HepG2 (cell line): ENCODE measurements around the gene DLG2. TPM values are rescaled to one million over a fixed set of nuclear protein-coding genes. Genes with fewer than 3 reads are reported as not detected.

Experiments used
- ATAC-seq: fragments of 200-7000 bp; cut with Tn5 transposase; 3 replicates; pipeline ENCODE4 v1.9.1; 2020; ENCODE audit warnings: mild to moderate bottlenecking, moderate library complexity
- BruUV-seq: library from RNA; stranded (reverse); fragments of 400-500 nt; replicated peaks from 2 replicates; lab custom pipeline; 2021; lab: Mats Ljungman, UMichigan
- CTCF ChIA-PET: fragments of 300-600 bp; formaldehyde crosslinking; extraction: SDS; loops from one replicate; lab custom pipeline; 2021; ENCODE audit warnings: low total read pairs, inconsistent platforms, low intra/inter-chr PET ratio; lab: Yijun Ruan, JAX
- POLR2A ChIA-PET: fragments of 350-600 bp; sonication (Branson Sonifier 250); formaldehyde crosslinking; loops from one replicate; lab custom pipeline; 2020; ENCODE audit warnings: antibody characterized with exemption, inconsistent platforms; lab: Yijun Ruan, JAX
- DNase-seq: peaks from one replicate; pipeline ENCODE4 v3.0.0-alpha.2; 2015; ENCODE audit warnings: low spot score
- FAIRE-seq: peaks from 3 replicates; lab custom pipeline; 2011; peaks lifted over from hg19 to GRCh38; lab: Jason Lieb, UNC
- H2AFZ ChIP-seq: one replicate; pipeline ENCODE4 v1.6.1; 2011; ENCODE audit warnings: low read length, inconsistent platforms
- H3K27ac ChIP-seq: fragments of 300-600 bp; 3 replicates; pipeline ENCODE4 v1.8.0; 2011; ENCODE audit warnings: mixed run types, mild to moderate bottlenecking, mixed read lengths, low read length, inconsistent platforms; ENCODE audit not compliant: insufficient read depth; ENCODE audit errors: extremely low read length
- H3K27me3 ChIP-seq, 2 experiments: fragments of 200-600 bp in 1 of 2; 2 replicates in 1 of 2; 3 replicates in 1 of 2; pipeline versions ENCODE4 v1.6.0 to v1.8.0; 2011; ENCODE audit warnings: low read length in 2 of 2, mild to moderate bottlenecking in 2 of 2, moderate library complexity in 2 of 2, inconsistent platforms in 1 of 2; ENCODE audit not compliant: insufficient read depth in 2 of 2, control insufficient read depth in 1 of 2
- H3K36me3 ChIP-seq, 2 experiments: fragments of 200-600 bp in 1 of 2; replicated peaks in 1 of 2; 2 replicates in 1 of 2; 3 replicates in 1 of 2; pipeline versions ENCODE4 v1.5.1 to v1.8.0; 2011; ENCODE audit warnings: low read length in 2 of 2, inconsistent platforms in 1 of 2; ENCODE audit not compliant: insufficient read depth in 2 of 2, control insufficient read depth in 1 of 2
- H3K4me1 ChIP-seq: 2 replicates; pipeline ENCODE4 v1.5.1; 2012; ENCODE audit warnings: low read length, inconsistent platforms; ENCODE audit not compliant: insufficient read depth
- H3K4me2 ChIP-seq: 2 replicates; pipeline ENCODE4 v1.6.0; 2011; ENCODE audit warnings: low read depth, low read length, inconsistent platforms
- H3K4me3 ChIP-seq, 3 experiments: fragments of 200-600 bp in 1 of 3; sonication (generic), shearing (Covaris generic) in 1 of 3; replicated peaks in 1 of 3; 2 replicates each; pipeline ENCODE4 v1.5.1; 2011 to 2016; ENCODE audit warnings: low read length in 3 of 3, inconsistent platforms in 2 of 3, low read depth in 2 of 3, mild to moderate bottlenecking in 2 of 3, control low read depth in 1 of 3, mixed read lengths in 1 of 3; ENCODE audit not compliant: insufficient read depth in 1 of 3
- H3K79me2 ChIP-seq: one replicate; pipeline ENCODE4 v1.6.1; 2011; ENCODE audit warnings: low read length, inconsistent platforms; ENCODE audit not compliant: insufficient read depth
- H3K9ac ChIP-seq: 2 replicates; pipeline ENCODE4 v1.6.0; 2011; ENCODE audit warnings: mild to moderate bottlenecking, low read depth, low read length, inconsistent platforms; ENCODE audit not compliant: insufficient read depth
- H3K9me3 ChIP-seq: 2 replicates; pipeline ENCODE4 v1.5.1; 2012; ENCODE audit warnings: mild to moderate bottlenecking, low read length
- H4K20me1 ChIP-seq: 2 replicates; pipeline ENCODE4 v1.6.0; 2011; ENCODE audit warnings: inconsistent platforms, mild to moderate bottlenecking, low read length, moderate library complexity; ENCODE audit not compliant: insufficient read depth
- GLMP ChIP-seq: sonication (generic); formaldehyde crosslinking; IDR thresholded peaks from 2 replicates; pipeline ENCODE4 v1.9.0; 2021; ENCODE audit warnings: missing genetic modification reagents, mild to moderate bottlenecking, borderline replicate concordance
- ZHX2 ChIP-seq, 2 experiments: sonication (generic) in 1 of 2; formaldehyde crosslinking in 1 of 2; IDR thresholded peaks; 2 replicates each; pipeline versions ENCODE4 v1.6.1 to v1.9.0; 2014 to 2022; ENCODE audit warnings: antibody characterized with exemption in 1 of 2, borderline replicate concordance in 1 of 2, inconsistent platforms in 1 of 2, low read depth in 1 of 2, missing genetic modification reagents in 1 of 2
- ZNF281 ChIP-seq: sonication (generic); formaldehyde crosslinking; IDR thresholded peaks from 2 replicates; pipeline ENCODE4 v1.4.0; 2020; ENCODE audit warnings: missing genetic modification reagents, borderline replicate concordance
- WGBS: methylation state at CpG from one replicate; pipeline ENCODE4 v1.1.6; 2017; ENCODE audit warnings: low lambda C conversion rate; 5-methylcytosine and 5-hydroxymethylcytosine counted together
- in situ Hi-C: cut with HindIII; loops from 2 replicates; pipeline ENCODE4 v1.10.0; 2017; ENCODE audit warnings: low pct_unique_long_range_greater_than_20kb; ENCODE audit not compliant: extremely low pct_ligation_motif_present
- intact Hi-C: fragments of 100-400 bp; cut with micrococcal nuclease; formaldehyde crosslinking; loops from one replicate; pipeline ENCODE4 v1.10.0; 2022; ENCODE audit not compliant: unreplicated experiment
- polyA plus RNA-seq, 8 experiments: library from polyadenylated mRNA; depleted of rRNA in 3 of 8; stranded (reverse) in 7 of 8; unstranded in 1 of 8; fragments of >200 nt; fragmentation: Illumina TruSeq in 4 of 8; extraction: Trizol in 4 of 8; gene quantifications; 2 replicates each; pipeline versions ENCODE4 v1.2.1 to v1.2.3, GENCODE V29; 2011 to 2016; ENCODE audit warnings: low read depth in 4 of 8, missing spikeins in 1 of 8, mixed read lengths in 1 of 8; ENCODE audit not compliant: insufficient read depth in 1 of 8
- total RNA-seq, 5 experiments: library from RNA; depleted of rRNA; stranded (reverse); fragments of >200 nt; fragmentation: Illumina TruSeq; extraction: Trizol; gene quantifications; 2 replicates each; pipeline ENCODE4 v1.2.3, GENCODE V29; 2016; ENCODE audit warnings: low read depth in 1 of 5

Gene DLG2
- total and polyA plus RNA-seq, 2 of the 13 experiments (the other 11 are each of a cell fraction or from before 2014, with no cell fraction given), result 0.46 to 1.0 TPM

- TF ChIP-seq ZNF281 (no peak), GLMP (CRISPR knock-in tag) (no peak)
- ATAC-seq (no peak), DNase-seq (no peak), FAIRE-seq (no peak)
- in situ Hi-C loops (no loop called here), intact Hi-C loops (no loop called here)
- BruUV-seq, result no TSS peak
- ChIA-PET CTCF (no interaction called here), POLR2A (no interaction called here)
- WGBS, result 1% methylated on average over 5 of the region's 6 CpGs
- no peak overlapping the region for H3K27ac ChIP-seq
- no peaks in the 10 kb centered on the region for H3K27me3 ChIP-seq
- no peaks in the 10 kb centered on the region for H3K9me3 ChIP-seq
- H3K4me1 ChIP-seq, result no peaks in the 10 kb centered on the region
- H2AFZ ChIP-seq, result no peak overlapping the region
- no peak overlapping the region for H3K9ac ChIP-seq
- H3K79me2 ChIP-seq, result no peaks in the 10 kb centered on the region
- H3K36me3 ChIP-seq, result no peaks in the 10 kb centered on the region
- no peak overlapping the region for H3K4me2 ChIP-seq
- H4K20me1 ChIP-seq, result no peaks in the 10 kb centered on the region
- H3K4me3 ChIP-seq, result no peak overlapping the region
Measured at GRCh38 chr11:84580428-84580827, 1046.7 kb downstream of the DLG2 start.

GRCh38 chr11:84573868-84574267, 1053.3 kb downstream of the DLG2 start:
- BruUV-seq, result no TSS peak
- Histone ChIP-seq H3K27ac (no peak overlapping the region), H3K9me3 (no peaks in the 10 kb centered on the region), H3K4me3 (no peak overlapping the region), H3K27me3 (no peaks in the 10 kb centered on the region), H4K20me1 (no peaks in the 10 kb centered on the region), H3K9ac (no peak overlapping the region), H3K36me3 (no peaks in the 10 kb centered on the region), H3K4me1 (no peaks in the 10 kb centered on the region), H3K4me2 (no peak overlapping the region), H2AFZ (no peak overlapping the region), H3K79me2 (no peaks in the 10 kb centered on the region)
- ATAC-seq (no peak), DNase-seq (no peak), FAIRE-seq (no peak)
- intact Hi-C loops, result no loop called here
- TF ChIP-seq ZHX2 (IDR thresholded peaks at IDR 0.05; ENCODE audit: low read depth) (no peak), ZHX2 (CRISPR knock-in tag; IDR thresholded peaks at IDR 0.05; ENCODE audit: borderline replicate concordance) (no peak)
- POLR2A ChIA-PET, result no interaction called here
- CTCF ChIA-PET, result no interaction called here
- WGBS, result 22% methylated on average over 1 of the region's 1 CpG
- in situ Hi-C loops, result no loop called here
